ENCODE results near the gene MR1.

MR1 gene

DNA sequence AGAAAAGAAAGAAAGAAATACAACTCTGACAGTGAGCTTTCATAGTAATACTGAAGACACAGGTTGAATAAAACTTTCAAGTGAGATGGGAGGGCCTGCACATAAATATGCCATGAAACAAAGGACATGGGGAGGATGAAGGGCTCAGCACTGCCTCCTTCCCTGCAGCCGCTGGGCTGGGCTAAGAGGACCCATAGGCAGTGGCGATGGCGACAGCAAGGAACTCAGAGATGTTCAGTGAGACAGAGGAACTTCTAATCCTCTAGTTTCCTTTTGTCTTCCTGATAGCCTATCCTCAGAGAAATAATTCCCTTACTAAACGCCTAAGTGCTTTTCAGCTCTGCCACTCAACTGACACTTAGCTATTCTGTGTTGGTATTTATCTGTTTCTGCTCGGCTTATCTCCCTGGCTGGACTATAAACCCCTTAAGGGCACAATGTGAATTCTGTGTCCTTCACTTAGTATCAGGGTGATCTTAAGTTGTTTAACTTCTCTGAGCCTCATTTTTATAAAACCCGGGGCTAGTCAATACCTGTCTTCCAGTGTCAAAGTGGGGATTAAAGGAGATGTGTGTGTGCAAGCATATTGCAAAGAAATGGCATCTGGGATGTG is 30.3 kb downstream of the MR1 start:
- DNase-seq (ENCODE audit: low read depth) = no peak

DNA sequence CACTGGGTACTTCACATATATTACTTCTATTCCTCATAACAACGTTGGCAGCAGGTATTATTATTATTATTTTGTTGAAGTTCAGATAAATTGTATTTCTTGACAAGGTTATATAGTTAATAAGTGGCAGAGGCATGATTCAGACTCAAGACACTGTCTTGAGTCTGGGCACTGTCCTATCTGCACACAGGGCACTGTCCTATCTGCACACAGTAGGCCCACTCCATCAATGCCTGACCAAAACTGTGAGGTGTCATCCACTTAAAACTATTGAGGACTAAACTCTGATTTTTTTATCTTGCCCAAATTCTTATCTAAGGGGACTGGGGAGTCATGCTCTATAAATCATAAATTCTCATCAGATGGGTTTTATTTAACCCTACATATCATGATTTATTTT is 30.9 kb downstream of the MR1 start:
- no peak for DNase-seq (ENCODE audit: low read depth)

DNA sequence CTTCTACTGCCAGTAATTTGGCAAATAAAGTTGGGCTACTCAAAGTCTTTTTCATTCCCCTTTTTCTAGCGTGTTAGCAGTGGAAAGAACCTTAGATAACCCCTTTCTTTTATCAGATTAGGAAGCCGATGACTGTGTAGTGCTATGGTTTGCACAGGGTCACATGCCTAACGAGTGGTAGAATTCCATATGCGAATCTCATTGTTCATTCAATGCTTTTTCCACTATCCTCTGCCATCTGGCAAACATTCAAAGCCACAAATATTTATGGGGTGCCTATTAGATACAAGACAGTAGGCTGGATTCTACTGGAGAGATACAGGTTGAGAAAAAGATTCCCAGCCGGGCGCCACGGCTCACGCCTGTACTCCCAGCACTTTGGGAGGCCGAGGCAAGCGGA is 39.9 kb downstream of the MR1 start:
- DNase-seq (ENCODE audit: low read depth) = no peak

DNA sequence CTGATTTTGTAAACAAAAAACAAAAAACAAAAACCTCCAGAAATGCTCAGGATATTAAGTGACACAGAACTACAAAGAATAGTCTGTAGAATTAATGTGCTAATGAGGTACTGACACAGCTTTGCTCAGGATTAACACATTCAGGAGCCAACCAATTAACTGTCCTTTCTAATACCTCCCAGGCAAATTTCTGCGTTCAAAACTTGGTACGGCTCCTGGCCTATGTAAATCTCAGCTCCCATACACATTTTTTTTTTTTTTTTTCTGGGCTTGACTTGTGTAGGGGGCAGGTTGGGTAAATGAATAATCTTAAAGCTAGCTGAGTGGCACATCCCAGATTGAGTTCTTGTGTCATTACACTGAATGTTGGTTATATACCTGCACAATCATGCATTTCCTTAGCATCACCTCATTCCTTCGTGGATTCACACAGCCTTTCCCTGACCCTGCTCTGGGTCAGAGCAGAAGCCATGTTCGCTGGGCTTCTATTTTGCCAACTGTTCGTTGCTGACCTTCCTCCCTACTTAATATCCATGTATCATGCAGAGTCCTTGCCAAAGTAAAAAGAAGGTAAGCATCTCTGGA is 42.1 kb downstream of the MR1 start:
- no peak for DNase-seq (ENCODE audit: low read depth)

DNA sequence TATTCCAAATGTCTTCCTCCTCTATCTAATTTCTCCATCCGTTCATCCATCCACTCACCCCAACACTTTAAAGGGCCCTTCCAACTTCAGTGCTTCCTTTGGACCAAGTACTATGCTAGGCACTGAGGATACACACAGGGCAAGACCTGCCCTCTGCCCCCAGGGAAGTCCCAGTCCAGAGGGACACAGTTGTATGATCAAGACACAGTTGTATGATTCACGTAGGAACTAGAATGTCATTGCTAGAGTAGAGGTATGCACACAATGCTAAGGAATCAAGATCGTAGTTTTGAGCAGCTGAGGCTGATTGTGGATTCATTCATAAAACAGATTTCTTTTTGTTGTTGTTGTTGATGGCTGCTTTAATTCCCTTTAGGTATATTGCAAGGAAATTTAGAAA is 43.1 kb downstream of the MR1 start:
- DNase-seq (ENCODE audit: low read depth) = no peak

DNA sequence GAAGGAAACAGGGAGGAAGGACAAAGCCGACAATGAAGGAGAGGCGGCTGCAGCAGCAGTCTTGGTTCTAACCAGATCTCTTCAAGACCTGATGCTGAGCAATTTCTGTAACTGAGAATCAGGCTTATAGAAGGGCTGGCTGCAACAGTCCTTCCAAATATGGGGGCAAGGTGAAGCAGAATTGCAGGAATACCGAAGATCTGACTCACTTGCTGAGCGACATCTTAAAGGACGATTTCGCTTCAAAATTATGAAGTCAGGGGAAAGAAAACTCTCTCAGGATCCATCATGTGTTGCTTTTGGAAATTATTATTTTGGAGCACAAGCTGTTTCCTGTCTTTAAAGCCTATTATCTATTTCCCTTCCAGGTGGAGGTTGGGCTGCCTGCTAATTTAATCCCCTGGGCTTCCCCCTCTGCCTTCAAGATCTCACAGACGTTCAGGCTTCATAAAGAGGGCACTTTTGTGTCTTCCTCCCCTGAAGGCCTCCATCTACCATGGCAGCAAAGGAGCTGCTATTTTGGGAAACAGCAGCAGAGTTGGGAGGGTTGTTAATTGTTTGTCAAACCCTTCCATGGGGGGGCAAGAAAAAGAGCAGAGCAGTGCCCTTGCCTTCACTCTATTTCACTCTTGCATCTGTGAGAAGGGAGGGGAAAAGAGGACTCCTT is 43.9 kb downstream of the MR1 start:
- no peak for DNase-seq (ENCODE audit: low read depth)

DNA sequence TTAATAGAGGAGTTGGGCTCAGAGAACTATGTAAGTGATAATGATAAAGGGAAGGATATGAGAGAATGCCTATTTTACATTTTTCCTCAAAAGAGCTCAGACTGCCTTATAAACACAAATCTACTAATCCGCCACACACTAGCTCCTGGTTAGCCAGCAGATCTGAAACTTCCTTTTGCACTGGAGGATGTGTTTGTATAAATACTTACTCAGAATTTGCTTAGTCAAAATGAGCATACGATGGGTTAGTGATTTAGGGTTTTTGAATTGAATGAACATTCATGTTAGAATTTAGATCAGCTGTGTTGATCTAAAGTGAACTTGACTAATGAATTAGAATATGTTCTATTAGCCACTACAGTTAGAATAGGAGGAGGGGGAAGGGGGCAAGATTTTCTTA is 45.6 kb downstream of the MR1 start:
- no peak for DNase-seq (ENCODE audit: low read depth)

DNA sequence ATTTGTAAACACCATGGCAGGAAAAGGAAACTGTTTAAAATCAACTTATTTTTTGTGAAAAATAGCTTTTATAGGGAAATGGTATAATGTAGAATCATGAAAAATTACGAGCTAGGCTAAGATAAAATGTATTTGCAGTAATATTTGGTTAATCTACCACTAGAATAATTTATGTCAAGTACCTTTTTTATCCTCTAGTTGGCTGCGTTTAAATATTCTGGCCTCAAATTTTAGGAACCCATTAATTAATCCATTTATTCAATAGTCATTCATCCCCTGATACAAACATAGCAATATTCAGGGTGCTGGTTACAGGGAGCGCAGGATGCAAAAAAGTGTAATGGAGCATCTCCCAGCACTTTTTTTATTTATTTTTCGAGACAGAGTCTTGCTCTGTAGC is 46.1 kb downstream of the MR1 start:
- DNase-seq (ENCODE audit: low read depth) = no peak

DNA sequence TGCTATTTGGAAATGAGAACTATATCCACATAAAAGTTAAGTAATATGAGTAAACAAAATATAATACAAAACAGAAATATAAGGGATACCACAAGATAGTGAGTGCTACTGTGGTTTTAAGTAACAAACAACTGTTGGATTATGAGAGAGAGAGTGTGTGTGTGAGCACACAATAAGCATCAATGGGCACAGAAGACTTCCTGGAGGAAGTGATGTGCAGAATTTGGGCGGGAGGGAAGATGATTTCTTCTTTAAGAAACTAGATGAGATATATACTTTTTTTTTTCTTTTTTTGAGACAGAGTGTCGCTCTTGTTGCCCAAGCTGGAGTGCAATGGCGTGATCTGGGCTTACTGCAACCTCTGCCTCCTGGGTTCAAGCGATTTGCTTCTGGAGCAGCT is 46.8 kb downstream of the MR1 start:
- DNase-seq (ENCODE audit: low read depth) = no peak

DNA sequence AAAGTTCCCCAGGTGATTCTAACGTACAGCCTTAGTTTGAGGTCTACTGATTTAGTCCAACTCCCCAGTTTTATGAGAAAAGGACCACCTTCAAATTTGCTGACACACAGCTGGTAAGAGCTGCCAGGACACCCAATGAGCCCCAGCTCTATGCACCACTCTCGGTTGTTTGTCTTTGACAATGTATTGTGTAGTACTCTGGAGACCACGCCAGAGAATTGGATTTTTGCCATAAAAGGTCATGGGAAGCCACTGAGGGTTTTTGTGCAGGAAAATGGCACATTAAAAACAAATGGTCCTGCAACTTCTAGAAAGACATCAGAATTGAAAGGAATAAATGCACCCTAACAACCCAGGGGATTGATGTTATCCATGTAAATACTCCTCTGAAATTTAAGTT is 47.6 kb downstream of the MR1 start:
- DNase-seq (ENCODE audit: low read depth) = no peak

DNA sequence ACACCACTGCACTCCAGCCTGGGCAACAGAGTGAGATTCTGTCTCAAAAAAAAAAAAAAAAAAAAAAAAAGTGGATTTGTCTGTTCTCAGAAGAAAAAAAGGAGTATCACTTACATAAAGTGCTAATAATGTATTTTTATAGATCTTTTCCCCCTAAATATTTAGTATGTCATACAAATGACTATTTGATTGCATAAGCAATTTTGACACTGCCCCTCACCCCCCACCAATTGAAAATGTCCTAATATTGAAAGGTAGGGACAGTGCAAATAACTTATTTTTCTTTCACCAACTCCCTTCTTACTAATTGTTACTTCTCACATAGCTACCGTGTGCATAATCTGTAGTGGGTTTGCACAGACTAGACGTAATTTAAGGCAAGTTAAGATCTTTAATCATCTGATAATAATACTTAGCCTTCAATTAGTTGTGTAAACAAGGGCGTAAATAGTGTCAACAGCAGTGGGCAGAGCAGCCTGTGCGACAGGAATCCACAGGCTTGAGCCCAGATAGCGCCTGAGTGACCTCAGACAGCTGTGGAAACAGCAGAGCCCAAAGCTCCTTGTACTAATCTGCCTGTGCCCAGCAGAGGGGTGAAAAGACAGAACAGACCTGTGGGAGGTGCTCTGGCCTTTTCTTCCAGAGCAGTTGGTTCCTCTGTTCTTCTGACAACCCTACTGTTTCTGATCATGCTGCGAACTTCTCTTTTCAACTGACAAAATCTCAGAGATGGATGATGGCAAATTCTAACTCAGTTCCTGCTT is 50.2 kb downstream of the MR1 start:
- no peak for DNase-seq (ENCODE audit: low read depth)

DNA sequence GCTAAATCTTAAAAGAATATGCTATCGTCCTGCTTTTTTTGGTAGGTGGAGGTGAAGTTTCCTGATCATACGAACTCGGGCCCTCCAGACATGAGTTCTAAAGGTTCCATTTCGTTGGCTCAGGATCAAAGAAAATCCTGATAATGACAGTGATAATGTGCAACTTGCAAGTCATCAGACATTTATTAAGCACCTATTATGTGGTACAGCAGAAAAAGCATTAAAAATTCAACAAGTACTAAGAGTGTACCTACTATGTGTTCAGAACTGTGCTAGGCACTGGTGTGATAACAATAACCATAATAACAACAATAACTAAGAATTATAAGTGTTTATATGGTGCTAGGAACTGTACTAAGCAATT is 50.8 kb downstream of the MR1 start:
- DNase-seq (ENCODE audit: low read depth) = no peak

DNA sequence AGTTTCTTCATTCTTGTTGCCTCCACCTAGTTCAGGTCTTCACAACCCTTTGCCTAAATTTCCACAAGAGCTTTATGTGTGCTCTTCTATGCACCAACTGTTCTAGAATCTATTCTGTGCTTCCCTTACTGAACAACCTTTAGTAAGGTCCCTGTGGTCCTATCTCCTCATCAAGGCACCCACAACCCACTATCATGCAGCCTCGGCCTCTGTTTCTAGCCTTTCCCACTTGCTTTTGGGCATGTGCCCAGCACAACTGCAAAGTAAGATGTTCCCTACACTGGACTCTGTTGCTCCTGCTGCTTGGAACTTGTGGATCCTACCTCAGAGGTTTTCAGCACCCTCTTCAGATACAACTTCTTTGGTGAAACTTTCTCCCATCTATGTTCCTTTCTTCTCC is 52.3 kb downstream of the MR1 start:
- no peak for DNase-seq (ENCODE audit: low read depth)

DNA sequence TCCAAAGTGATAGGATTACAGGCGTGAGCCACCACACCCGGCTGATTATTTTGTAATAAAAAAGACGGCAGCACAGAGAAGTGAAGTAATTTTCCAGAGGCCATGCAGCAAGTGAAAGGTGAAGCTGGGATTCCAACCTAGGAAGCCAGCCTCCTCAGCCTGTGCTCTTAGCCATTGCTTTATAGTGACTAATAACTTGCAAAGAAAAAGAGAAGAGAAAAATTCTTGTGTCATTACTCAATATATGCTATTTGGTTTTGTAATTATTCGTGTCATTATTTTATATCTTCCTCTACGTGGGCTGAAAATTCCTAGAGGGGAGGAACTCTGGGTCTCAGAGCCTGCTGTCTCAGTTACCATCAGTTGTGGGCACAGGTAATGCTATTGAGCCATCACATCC is 53.1 kb downstream of the MR1 start:
- no peak for DNase-seq (ENCODE audit: low read depth)

DNA sequence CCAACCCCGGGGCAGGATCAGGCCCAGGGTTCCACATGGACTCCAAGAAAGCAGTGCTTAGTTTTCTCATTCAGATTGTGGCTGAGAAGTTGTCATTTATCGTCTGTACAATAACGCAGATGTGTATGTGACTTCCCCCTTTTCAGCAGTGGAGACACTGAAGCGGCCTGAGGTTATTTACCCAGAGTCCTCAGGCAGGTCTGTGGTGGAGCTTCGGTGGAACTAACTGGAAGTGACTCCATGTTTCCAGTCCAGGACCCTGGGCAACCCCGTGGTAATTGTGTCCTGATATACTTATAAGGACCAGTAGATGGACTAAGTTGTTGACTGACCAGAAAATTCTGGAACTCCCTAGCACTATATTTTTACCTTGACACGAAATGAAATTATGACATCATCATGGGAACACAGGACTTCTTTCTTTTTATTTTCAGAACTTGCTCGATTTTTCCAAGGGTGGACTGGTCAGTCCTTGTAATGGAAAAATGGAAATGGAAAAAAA is 53.7 kb downstream of the MR1 start:
- DNase-seq (ENCODE audit: low read depth) = no peak

DNA sequence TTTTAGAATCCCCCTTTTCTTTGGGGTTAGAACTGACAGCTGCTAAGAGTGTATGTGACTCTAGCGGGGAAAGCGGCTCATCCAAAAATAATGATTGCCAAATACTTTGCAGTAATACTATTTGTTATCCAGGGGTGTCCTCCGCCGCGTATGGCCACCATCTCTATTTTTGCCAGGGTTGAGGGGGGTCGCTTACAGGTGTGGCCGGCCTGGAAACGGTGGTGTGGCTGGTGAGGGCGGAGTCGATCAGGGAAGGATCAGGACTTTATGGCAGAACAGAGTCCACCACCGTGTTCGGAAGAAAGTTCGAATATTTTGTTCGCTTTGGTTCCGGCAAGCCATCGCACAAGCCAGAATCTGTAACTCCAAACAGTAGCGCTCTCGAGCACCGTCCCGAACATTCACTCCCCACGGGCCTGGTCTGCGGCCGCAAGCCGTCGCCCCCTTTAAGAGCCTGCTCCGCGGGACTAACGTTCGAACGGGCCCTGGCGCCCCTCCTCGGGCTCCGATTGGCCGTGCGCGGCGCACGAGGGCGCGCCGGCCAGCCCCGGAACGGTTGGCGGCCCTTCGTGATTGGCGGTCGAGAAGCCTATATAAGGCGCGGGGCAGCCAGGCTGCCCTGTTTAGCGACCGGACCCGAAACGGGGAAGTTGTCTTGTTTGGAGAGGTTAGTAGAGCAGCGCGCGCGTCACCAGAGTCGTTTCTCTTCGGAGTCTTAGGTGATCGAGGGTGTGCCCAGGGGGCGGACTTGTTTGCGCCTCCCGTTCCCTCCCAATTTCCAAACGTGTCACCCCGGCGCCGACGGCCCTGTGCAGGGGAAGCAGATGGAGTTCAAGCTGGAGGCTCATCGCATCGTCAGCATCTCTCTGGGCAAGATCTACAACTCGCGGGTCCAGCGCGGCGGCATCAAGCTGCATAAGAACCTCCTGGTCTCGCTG is 54.6 kb downstream of the MR1 start, which contains the start of gene IER5:
Gene IER5, plus strand, starts transcription at position 622 of the 938 bp plus-strand sequence. Its CDS starts 203 bp downstream, at position 825.
- peak; percentile 93 for DNase-seq (ENCODE audit: low read depth)

DNA sequence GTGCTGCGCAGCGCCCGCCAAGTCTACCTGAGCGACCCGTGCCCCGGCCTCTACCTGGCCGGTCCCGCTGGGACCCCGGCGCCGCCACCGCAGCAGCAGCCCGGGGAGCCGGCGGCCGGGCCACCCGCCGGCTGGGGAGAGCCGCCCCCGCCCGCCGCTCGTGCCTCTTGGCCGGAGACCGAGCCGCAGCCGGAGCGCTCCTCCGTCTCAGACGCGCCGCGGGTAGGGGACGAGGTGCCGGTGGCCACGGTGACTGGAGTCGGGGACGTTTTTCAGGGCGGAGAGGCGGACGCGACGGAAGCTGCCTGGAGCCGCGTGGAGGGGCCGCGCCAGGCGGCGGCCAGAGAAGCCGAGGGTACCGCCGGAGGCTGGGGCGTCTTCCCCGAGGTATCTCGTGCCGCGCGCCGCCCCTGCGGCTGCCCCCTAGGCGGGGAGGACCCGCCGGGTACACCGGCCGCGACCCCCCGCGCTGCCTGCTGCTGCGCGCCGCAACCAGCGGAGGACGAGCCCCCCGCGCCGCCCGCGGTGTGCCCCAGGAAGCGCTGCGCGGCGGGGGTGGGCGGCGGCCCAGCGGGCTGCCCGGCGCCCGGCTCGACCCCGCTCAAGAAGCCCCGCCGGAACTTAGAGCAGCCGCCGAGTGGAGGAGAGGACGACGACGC is 55.4 kb downstream of the MR1 start:
- DNase-seq (ENCODE audit: low read depth) = peak; percentile 37

DNA sequence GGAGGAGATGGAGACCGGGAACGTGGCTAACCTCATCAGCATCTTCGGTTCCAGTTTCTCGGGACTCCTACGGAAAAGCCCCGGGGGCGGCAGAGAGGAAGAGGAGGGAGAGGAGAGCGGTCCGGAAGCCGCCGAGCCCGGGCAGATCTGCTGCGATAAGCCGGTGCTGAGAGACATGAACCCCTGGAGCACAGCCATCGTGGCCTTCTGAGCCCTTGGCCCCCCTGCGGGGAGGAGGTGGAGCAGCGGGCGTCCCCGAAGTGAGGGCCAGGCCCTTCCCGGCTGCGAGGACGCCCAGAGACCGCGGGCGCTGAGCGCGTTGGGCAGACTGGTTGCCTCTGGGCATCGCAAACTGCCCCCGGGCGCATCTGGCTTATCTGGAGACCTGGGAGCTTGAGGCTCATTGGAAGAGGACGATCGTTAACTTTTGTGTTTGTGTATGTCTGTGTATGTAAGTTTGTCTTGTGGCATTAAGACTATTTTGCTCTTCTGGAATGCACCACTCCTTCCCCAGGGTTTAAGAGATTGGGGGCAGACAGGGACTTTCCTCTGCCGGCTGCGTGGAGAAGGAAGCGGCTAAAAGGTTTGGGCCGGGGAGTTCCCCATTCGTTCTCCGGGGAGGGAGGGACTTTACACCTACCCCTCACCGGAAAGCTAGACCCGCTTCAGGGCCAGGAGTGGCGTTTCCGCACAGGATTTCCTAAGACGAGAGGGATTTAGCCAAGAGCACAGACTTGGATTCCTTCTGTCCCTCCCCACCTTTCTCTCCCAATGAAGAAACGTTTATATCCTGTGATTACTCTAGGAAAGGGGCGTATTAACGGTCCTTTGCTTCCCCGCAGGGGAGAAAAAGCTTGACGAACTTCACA is 56.1 kb downstream of the MR1 start:
- peak; percentile 59 for DNase-seq (ENCODE audit: low read depth)

DNA sequence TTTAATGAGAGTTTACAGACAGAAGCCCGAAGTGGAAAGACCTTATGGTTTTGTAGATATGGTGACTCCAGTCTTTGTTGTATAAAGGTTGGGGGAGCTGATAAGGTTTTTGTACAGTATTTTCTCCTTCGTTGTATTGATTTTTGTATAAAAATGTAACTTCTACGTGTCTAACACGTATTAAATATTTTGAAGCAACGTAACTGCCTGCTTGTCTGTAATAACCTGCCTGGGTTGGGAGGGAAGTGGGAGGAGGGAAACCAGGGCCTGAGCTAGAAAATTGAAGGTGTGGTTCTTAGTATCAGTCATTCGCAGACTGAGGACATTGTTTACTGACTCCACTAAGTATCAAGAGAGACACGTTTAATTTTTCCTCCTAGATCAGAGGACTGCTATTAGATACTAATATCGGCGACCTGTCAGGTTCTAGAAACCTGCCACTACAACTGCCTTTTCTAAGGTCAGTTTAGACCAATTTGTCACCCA is 56.9 kb downstream of the MR1 start:
- DNase-seq (ENCODE audit: low read depth) = no peak
